ENCODE results near the gene DLGAP4. TPM values are rescaled to one million over a fixed set of nuclear protein-coding genes. Genes with fewer than 3 reads are reported as not detected.

DLGAP4 gene
- total and polyA plus RNA-seq, 7 experiments from 2014 or later, result 15.0 to 40.2 (median 35.3) TPM

DNA sequence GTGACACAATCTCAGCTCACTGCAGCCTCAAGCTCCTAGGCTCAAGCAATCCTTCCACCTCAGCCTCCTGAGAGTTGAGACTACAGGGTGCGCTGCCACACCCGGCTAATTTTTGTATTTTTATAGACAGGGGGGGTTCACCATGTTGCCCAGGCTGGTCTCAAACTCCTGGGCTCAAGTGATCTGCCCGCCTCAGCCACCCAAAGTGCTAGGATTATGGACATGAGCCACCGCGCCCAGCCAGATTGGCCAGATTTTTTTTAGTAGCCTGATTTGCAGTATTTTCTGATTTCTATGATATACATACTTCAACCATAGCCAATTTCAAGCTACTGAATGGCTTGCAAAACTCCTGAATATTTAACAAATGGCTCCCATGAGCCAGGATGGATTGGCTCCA lies 21.4 kb upstream of the DLGAP4 start:
- peaks cover 0 to 4% (median 0%) of the 10 kb centered on the region in 7 donors for H3K4me1 Mint-ChIP-seq
- intact Hi-C loops (cut with micrococcal nuclease), result no loop called here
- no peaks in the 10 kb centered on the region for H3K36me3 ChIP-seq (ENCODE audit: control insufficient read depth in 2 of 3, insufficient read depth in 3 of 3, low read length in 3 of 3)
- no peaks in the 10 kb centered on the region for H3K27me3 ChIP-seq (ENCODE audit: control insufficient read depth in 2 of 2, insufficient read depth in 2 of 2, low read length in 2 of 2)
- no peaks in the 10 kb centered on the region for H3K9me3 ChIP-seq (ENCODE audit: control insufficient read depth in 2 of 3, low read length in 3 of 3)
- no peak for DNase-seq
- CTCF ChIA-PET, result no interaction called here
- POLR2A ChIA-PET, result no interaction called here
- no peak overlapping the region for H3K27ac ChIP-seq (ENCODE audit: low read depth, low read length)
- H3K27me3 Mint-ChIP-seq, result peaks cover 13 to 43% (median 16%) of the 10 kb centered on the region in 5 donors
- peaks cover 0 to 6% (median 1%) of the 10 kb centered on the region in 11 donors for H3K9me3 Mint-ChIP-seq
- H3K4me3 Mint-ChIP-seq, result no peak overlapping the region
- H3K36me3 Mint-ChIP-seq, result peaks cover 0 to 8% (median 0%) of the 10 kb centered on the region in 5 donors
- H3K27ac Mint-ChIP-seq, result no peak overlapping the region
- ATAC-seq, result no peak
- H3K4me3 ChIP-seq (ENCODE audit: low read length), result no peak overlapping the region
- no peaks in the 10 kb centered on the region for H3K4me1 ChIP-seq (ENCODE audit: control insufficient read depth in 2 of 2, insufficient read depth in 2 of 2, low read length in 2 of 2)

DNA sequence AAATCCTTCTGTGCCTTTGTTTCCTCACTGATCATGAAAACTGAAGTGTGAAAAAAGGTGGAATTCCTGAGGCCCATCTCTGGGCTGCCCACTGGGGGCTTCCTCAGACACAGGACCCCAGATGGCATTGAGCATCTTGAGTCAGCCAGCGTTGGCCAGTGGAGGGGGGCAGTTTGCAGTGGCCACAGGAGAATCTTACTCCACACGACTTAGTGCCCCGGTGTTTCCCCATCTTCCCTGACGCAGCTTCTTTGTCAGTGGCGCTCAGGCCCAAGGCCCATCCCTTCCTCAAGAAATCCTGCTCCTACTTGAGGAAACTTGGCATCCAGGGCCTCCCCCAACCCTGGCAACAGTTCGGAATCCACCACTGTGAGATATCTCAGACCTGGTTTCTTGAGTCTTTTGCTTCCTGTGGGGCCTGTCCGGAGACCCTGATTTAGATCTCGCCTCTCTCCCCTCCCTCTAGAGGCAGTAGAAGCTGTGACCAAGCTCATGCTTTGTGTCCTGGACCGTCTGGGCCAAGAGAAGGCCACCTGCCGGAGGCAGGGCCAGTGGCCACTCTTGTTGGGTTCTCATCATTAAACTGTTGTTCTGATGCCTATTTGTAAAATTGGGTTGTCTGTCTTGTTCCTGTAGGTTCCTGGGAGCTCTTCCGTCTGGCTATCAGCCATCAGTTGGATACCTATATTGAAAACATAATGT lies 20.2 kb upstream of the DLGAP4 start:
- Histone ChIP-seq H3K4me3 (ENCODE audit: low read length) (no peak overlapping the region), H3K36me3 (ENCODE audit: control insufficient read depth in 2 of 3, insufficient read depth in 3 of 3, low read length in 3 of 3) (no peaks in the 10 kb centered on the region), H3K4me1 (ENCODE audit: control insufficient read depth in 2 of 2, insufficient read depth in 2 of 2, low read length in 2 of 2) (no peaks in the 10 kb centered on the region), H3K27me3 (ENCODE audit: control insufficient read depth in 2 of 2, insufficient read depth in 2 of 2, low read length in 2 of 2) (no peaks in the 10 kb centered on the region), H3K27ac (ENCODE audit: low read depth, low read length) (no peak overlapping the region), H3K9me3 (ENCODE audit: control insufficient read depth in 2 of 3, low read length in 3 of 3) (no peaks in the 10 kb centered on the region)
- ATAC-seq (no peak), DNase-seq (no peak)
- Mint-ChIP-seq H3K27me3 (peaks cover 7 to 42% (median 19%) of the 10 kb centered on the region in 5 donors), H3K4me1 (peaks cover 0 to 4% (median 0%) of the 10 kb centered on the region in 7 donors), H3K9me3 (peaks cover 0 to 6% (median 1%) of the 10 kb centered on the region in 11 donors), H3K36me3 (no peaks in the 10 kb centered on the region), H3K4me3 (no peak overlapping the region), H3K27ac (no peak overlapping the region)
- ChIA-PET POLR2A (no interaction called here), CTCF (interaction anchor here (0.9 kb wide), 1 partner anchor 204 kb away, joined by 3 read pairs; no protein-coding TSS in a partner anchor)
- intact Hi-C loops (cut with micrococcal nuclease), result no loop called here

DNA sequence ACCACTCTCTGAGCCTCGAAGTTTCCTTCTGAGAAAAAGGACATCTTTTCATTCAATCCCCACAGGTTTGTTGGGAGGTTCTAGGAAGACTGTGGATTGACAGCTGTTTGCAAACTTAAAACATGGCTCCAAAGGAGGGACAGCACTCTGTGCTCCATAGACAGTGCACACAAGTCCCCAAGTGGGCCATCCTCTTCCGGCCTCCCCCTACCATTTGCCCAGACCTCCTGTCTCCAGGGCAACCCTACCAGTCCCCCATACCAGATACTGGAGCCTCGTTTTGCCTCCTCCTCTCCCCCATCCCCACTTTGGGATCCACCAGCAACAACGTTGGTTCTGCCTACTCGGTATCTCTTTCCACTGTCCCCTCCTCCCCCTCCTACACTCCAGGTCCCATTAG lies 8.5 kb upstream of the DLGAP4 start:
- CTCF ChIA-PET, result no interaction called here
- DNase-seq, result no peak
- Histone ChIP-seq H3K4me1 (ENCODE audit: control insufficient read depth in 2 of 2, insufficient read depth in 2 of 2, low read length in 2 of 2) (no peaks in the 10 kb centered on the region), H3K27me3 (ENCODE audit: control insufficient read depth in 2 of 2, insufficient read depth in 2 of 2, low read length in 2 of 2) (no peaks in the 10 kb centered on the region), H3K9me3 (ENCODE audit: control insufficient read depth in 2 of 3, low read length in 3 of 3) (no peaks in the 10 kb centered on the region), H3K4me3 (ENCODE audit: low read length) (no peak overlapping the region), H3K27ac (ENCODE audit: low read depth, low read length) (no peak overlapping the region), H3K36me3 (ENCODE audit: control insufficient read depth in 2 of 3, insufficient read depth in 3 of 3, low read length in 3 of 3) (no peaks in the 10 kb centered on the region)
- intact Hi-C loops (cut with micrococcal nuclease), result no loop called here
- H3K4me3 Mint-ChIP-seq, result no peak overlapping the region
- POLR2A ChIA-PET, result no interaction called here
- H3K27me3 Mint-ChIP-seq, result peaks cover 25 to 82% (median 63%) of the 10 kb centered on the region in 5 donors
- no peaks in the 10 kb centered on the region for H3K36me3 Mint-ChIP-seq
- H3K4me1 Mint-ChIP-seq, result no peaks in the 10 kb centered on the region
- no peak overlapping the region for H3K27ac Mint-ChIP-seq
- ATAC-seq, result no peak
- peaks cover 0 to 2% (median 0%) of the 10 kb centered on the region in 11 donors for H3K9me3 Mint-ChIP-seq

DNA sequence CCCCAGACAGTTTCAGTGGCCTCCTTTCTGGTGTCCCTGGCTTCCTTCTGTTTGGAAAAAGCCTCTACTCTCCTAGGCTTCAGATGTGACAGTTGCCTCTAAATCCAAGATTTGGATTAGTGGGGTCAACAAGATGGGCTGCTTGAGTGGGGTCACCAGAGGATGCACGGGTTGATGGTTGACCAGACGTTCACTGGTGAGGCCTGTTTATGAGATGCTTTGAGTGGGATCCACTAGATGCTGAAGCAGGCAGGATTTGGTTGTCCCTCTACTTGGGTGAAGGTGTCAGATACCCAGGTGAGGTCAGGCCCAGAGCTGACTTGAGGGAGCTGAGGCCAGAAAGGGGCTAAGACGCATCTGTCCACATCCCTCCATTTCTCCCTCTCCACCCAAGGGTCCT lies 8.1 kb upstream of the DLGAP4 start:
- intact Hi-C loops (cut with micrococcal nuclease), result no loop called here
- no peak overlapping the region for H3K4me3 Mint-ChIP-seq
- Histone ChIP-seq H3K27me3 (ENCODE audit: control insufficient read depth in 2 of 2, insufficient read depth in 2 of 2, low read length in 2 of 2) (no peaks in the 10 kb centered on the region), H3K4me3 (ENCODE audit: low read length) (no peak overlapping the region), H3K9me3 (ENCODE audit: control insufficient read depth in 2 of 3, low read length in 3 of 3) (no peaks in the 10 kb centered on the region), H3K4me1 (ENCODE audit: control insufficient read depth in 2 of 2, insufficient read depth in 2 of 2, low read length in 2 of 2) (no peaks in the 10 kb centered on the region), H3K36me3 (ENCODE audit: control insufficient read depth in 2 of 3, insufficient read depth in 3 of 3, low read length in 3 of 3) (no peaks in the 10 kb centered on the region), H3K27ac (ENCODE audit: low read depth, low read length) (no peak overlapping the region)
- H3K36me3 Mint-ChIP-seq, result no peaks in the 10 kb centered on the region
- ATAC-seq, result no peak
- peaks cover 28 to 84% (median 64%) of the 10 kb centered on the region in 5 donors for H3K27me3 Mint-ChIP-seq
- H3K27ac Mint-ChIP-seq, result no peak overlapping the region
- peaks cover 0 to 2% (median 0%) of the 10 kb centered on the region in 11 donors for H3K9me3 Mint-ChIP-seq
- DNase-seq, result no peak
- ChIA-PET CTCF (no interaction called here), POLR2A (no interaction called here)
- no peaks in the 10 kb centered on the region for H3K4me1 Mint-ChIP-seq

DNA sequence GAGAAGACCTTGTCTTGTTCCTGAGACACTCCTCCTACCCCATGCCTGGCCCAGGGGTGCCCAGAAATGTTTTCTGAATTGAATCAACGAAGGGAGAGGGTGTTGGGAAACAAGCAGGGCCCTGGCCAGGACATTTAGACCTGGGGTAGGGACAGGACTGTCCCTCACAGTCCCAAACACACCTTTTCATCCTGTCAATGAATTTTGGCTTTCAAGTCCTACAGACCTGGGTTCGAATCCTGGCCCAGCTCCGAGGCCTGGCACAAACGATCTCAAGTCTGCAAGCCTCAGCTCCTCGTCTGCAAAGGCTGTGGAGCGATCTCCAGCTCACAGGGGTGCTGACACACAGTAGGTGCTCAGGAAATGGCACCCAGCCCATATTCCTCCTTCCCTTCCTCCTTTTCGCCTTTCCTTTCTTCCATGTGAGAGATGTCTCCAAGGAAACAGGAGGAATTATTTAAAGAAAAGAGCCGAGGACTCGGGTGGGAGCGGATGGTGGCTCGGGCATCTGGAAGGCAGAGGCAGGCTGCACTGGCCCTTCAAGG lies 7.3 kb upstream of the DLGAP4 start:
- Mint-ChIP-seq H3K27ac (no peak overlapping the region), H3K9me3 (peaks cover 0 to 2% (median 0%) of the 10 kb centered on the region in 11 donors), H3K4me1 (peaks cover 0 to 4% (median 0%) of the 10 kb centered on the region in 7 donors), H3K36me3 (no peaks in the 10 kb centered on the region), H3K27me3 (peaks cover 36 to 91% (median 72%) of the 10 kb centered on the region in 5 donors), H3K4me3 (no peak overlapping the region)
- no peak overlapping the region for H3K27ac ChIP-seq (ENCODE audit: low read depth, low read length)
- H3K36me3 ChIP-seq (ENCODE audit: control insufficient read depth in 2 of 3, insufficient read depth in 3 of 3, low read length in 3 of 3), result no peaks in the 10 kb centered on the region
- intact Hi-C loops (cut with micrococcal nuclease), result no loop called here
- CTCF ChIA-PET, result no interaction called here
- ATAC-seq, result no peak
- POLR2A ChIA-PET, result no interaction called here
- no peak overlapping the region for H3K4me3 ChIP-seq (ENCODE audit: low read length)
- H3K4me1 ChIP-seq (ENCODE audit: control insufficient read depth in 2 of 2, insufficient read depth in 2 of 2, low read length in 2 of 2), result no peaks in the 10 kb centered on the region
- no peaks in the 10 kb centered on the region for H3K9me3 ChIP-seq (ENCODE audit: control insufficient read depth in 2 of 3, low read length in 3 of 3)
- H3K27me3 ChIP-seq (ENCODE audit: control insufficient read depth in 2 of 2, insufficient read depth in 2 of 2, low read length in 2 of 2), result no peaks in the 10 kb centered on the region
- DNase-seq, result no peak

DNA sequence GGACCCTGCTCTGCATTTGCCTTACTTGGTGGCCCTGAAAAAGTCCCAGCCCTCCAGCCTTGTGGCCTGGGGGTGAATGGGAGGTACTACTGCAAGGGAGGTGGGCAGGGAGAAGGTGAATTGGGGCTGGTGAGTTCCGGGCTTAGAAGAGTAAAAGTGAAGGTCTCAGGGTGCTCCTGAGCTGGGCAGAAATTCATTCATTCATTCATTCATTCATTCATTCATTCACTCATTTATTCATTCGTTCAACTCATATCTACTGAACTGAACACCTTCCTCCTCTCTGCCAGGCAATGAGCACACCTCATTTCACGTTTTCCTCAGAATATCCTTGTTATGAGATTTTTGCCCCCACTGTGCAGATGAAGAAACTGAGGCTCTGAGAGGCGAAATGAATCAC lies 6.7 kb upstream of the DLGAP4 start:
- CTCF ChIA-PET, result no interaction called here
- H3K27ac ChIP-seq (ENCODE audit: low read depth, low read length), result no peak overlapping the region
- no peaks in the 10 kb centered on the region for H3K9me3 ChIP-seq (ENCODE audit: control insufficient read depth in 2 of 3, low read length in 3 of 3)
- Mint-ChIP-seq H3K4me3 (no peak overlapping the region), H3K27me3 (peaks cover 40 to 90% (median 78%) of the 10 kb centered on the region in 5 donors), H3K9me3 (peaks cover 0 to 2% (median 0%) of the 10 kb centered on the region in 11 donors), H3K27ac (no peak overlapping the region), H3K4me1 (peaks cover 0 to 4% (median 0%) of the 10 kb centered on the region in 7 donors), H3K36me3 (no peaks in the 10 kb centered on the region)
- H3K4me1 ChIP-seq (ENCODE audit: control insufficient read depth in 2 of 2, insufficient read depth in 2 of 2, low read length in 2 of 2), result no peaks in the 10 kb centered on the region
- POLR2A ChIA-PET, result no interaction called here
- H3K36me3 ChIP-seq (ENCODE audit: control insufficient read depth in 2 of 3, insufficient read depth in 3 of 3, low read length in 3 of 3), result no peaks in the 10 kb centered on the region
- H3K27me3 ChIP-seq (ENCODE audit: control insufficient read depth in 2 of 2, insufficient read depth in 2 of 2, low read length in 2 of 2), result no peaks in the 10 kb centered on the region
- DNase-seq, result no peak
- intact Hi-C loops (cut with micrococcal nuclease), result no loop called here
- no peak for ATAC-seq
- H3K4me3 ChIP-seq (ENCODE audit: low read length), result no peak overlapping the region

Measured in naive thymus-derived CD4-positive, alpha-beta T cell (primary cell).